Adrenal gland (tissue), 12 donors: ENCODE measurements around the gene FAM20A. TPM values are rescaled to one million over a fixed set of nuclear protein-coding genes. Genes with fewer than 3 reads are reported as not detected.

ENCODE experiments used
- DNase-seq, 7 donors: peaks; one replicate each; pipeline ENCODE4 v3.0.0-alpha.2; 2019 to 2020
- H3K27ac ChIP-seq, 5 donors: fragments of 200-600 bp; sonication (generic) in 4 of 5; 1 replicate in 3 of 5; 2 replicates in 2 of 5; pipeline versions ENCODE4 v1.5.1 to v1.8.0; 2016 to 2020; ENCODE audit warnings: mild to moderate bottlenecking in 1 of 5
- H3K27me3 ChIP-seq: fragments of 200-600 bp; 2 replicates; pipeline ENCODE4 v1.8.0; 2021
- H3K36me3 ChIP-seq, 2 donors: fragments of 200-600 bp; replicated peaks in 1 of 2; 1 replicate in 1 of 2; 2 replicates in 1 of 2; pipeline versions ENCODE4 v1.5.1 to v1.8.0; 2018 to 2022
- H3K4me1 ChIP-seq, 2 donors: fragments of 200-600 bp; replicated peaks in 1 of 2; 1 replicate in 1 of 2; 2 replicates in 1 of 2; pipeline versions ENCODE4 v1.5.1 to v1.8.0; 2018 to 2021
- H3K4me3 ChIP-seq, 4 donors: fragments of 200-600 bp; sonication (generic) in 3 of 4; one replicate each; pipeline ENCODE4 v1.5.1; 2016 to 2018
- H3K9me3 ChIP-seq, 3 donors: fragments of 200-600 bp; sonication (generic) in 1 of 3; replicated peaks in 1 of 3; 1 replicate in 2 of 3; 2 replicates in 1 of 3; pipeline versions ENCODE4 v1.5.1 to v1.8.0; 2016 to 2021
- POLR2A ChIP-seq, 2 donors: fragments of 450-650 bp; IDR thresholded peaks; one replicate each; pipeline ENCODE4 v1.6.1; 2017; ENCODE audit warnings: antibody characterized with exemption in 2 of 2, mild to moderate bottlenecking in 2 of 2, moderate library complexity in 1 of 2
- WGBS, 4 donors: extraction: QIAGEN DNeasy Blood & Tissue Kit in 2 of 4; methylation state at CpG; one replicate each; pipeline versions ENCODE4 v1.1.5 to v1.1.7; 2013 to 2017; 5-methylcytosine and 5-hydroxymethylcytosine counted together
- intact Hi-C, 2 donors: fragments of 100-400 bp; cut with DNase I; formaldehyde crosslinking; loops; one replicate each; pipeline versions ENCODE4 v1.14.1 to v1.15.0; 2022 to 2023
- polyA plus RNA-seq, 3 donors: library from polyadenylated mRNA; stranded (reverse); fragments of 200-250 nt in 2 of 3; fragments of 350-450 nt in 1 of 3; fragmentation: Illumina TruSeq in 1 of 3; extraction: RNeasy Lipid Tissue Mini Kit (QIAGEN cat#74804) in 1 of 3; gene quantifications; one replicate each; pipeline ENCODE4 v1.2.3, GENCODE V29; 2013 to 2014
- total RNA-seq, 9 donors: library from RNA; depleted of rRNA in 4 of 9; stranded (reverse); fragments of >200 nt in 4 of 9; fragments of 120-200 nt in 1 of 9; fragmentation: NEBNext Ultra II Directional in 1 of 9; extraction: Animal tissue kit (Norgen Biotek cat#: 25700) in 1 of 9; gene quantifications; one replicate each; pipeline versions ENCODE4 v1.1.0 to v1.2.4, GENCODE V29; 2013 to 2023
- TF ChIP-seq, protein P1 (sequence below), 6 experiments: fragments of 450-650 bp in 4 of 6; fragments of 200-600 bp in 2 of 6; sonication (generic) in 1 of 6; IDR thresholded peaks; 1 replicate in 5 of 6; 2 replicates in 1 of 6; pipeline versions ENCODE4 v1.5.1 to v1.8.0; 2016 to 2021; ENCODE audit warnings: antibody characterized with exemption in 6 of 6, mild to moderate bottlenecking in 2 of 6, moderate library complexity in 1 of 6
- donor health status: healthy with polysubstance abuse.
- donor health status: Bipolar disorder and iron deficiency.
- donor health status: DM: yes; HTN: yes; CAD: no.
- donor health status: DM: no; HTN: no; CAD: no.
- donor health status: DM: no; HTN: no; CAD: no.
- donor health status: DM: yes; HTN: yes; CAD: no.

Gene FAM20A
- total and polyA plus RNA-seq, 12 donors, result 0.67 to 25.9 (median 8.1) TPM

DNA sequence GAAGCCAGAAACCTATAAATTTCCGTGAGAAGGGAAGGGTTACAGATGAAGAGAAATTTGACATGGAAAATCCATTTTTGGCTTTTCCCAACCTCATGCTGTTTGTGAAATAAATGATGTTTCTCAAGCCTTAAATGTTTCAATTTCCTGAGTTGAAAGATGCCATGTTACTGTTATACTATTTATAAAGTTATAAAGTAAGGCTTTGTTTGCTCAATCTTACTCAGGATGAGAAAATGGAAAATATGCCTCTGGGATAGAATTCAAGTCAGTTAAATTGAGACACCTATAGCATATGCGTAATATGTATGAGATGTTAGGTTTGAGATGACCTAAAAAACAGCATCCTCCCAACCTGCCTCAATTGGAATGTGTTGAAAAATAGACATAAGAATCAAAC, 19.9 kb upstream of the FAM20A start:
- no peaks in the 10 kb centered on the region for H3K9me3 ChIP-seq
- no peaks in the 10 kb centered on the region for H3K36me3 ChIP-seq
- no peaks in the 10 kb centered on the region for H3K27me3 ChIP-seq
- intact Hi-C loops, result no loop called here
- no peak overlapping the region for H3K27ac ChIP-seq
- H3K4me1 ChIP-seq, result no peaks in the 10 kb centered on the region
- no peak for DNase-seq
- no peak overlapping the region for H3K4me3 ChIP-seq
- 77 to 82% (median 79%) methylated on average over 2 of the region's 2 CpGs for WGBS, 4 donors
- TF ChIP-seq, protein P1, sequence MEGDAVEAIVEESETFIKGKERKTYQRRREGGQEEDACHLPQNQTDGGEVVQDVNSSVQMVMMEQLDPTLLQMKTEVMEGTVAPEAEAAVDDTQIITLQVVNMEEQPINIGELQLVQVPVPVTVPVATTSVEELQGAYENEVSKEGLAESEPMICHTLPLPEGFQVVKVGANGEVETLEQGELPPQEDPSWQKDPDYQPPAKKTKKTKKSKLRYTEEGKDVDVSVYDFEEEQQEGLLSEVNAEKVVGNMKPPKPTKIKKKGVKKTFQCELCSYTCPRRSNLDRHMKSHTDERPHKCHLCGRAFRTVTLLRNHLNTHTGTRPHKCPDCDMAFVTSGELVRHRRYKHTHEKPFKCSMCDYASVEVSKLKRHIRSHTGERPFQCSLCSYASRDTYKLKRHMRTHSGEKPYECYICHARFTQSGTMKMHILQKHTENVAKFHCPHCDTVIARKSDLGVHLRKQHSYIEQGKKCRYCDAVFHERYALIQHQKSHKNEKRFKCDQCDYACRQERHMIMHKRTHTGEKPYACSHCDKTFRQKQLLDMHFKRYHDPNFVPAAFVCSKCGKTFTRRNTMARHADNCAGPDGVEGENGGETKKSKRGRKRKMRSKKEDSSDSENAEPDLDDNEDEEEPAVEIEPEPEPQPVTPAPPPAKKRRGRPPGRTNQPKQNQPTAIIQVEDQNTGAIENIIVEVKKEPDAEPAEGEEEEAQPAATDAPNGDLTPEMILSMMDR (IDR thresholded peaks at IDR 0.05), result no peak
- TF ChIP-seq POLR2A (IDR thresholded peaks at IDR 0.05), result no peak

DNA sequence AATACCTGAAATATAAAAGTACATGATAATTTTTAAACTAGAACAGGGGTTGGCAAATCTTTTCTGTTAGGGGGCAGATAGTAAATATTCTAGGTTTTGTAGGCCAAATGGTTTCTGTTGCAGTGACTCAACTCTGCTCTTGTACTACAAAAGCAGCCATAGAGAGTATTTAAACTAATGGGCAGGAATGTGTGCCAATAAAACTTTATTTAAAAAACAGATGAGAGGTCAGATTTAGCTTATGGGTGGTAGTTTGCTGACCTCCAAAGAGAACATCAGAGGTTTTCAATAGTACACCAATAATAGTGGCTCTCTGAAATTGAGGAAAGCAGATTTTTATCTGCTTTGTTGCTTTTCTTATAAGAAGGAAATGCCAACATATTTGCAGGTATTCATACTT, 15.2 kb upstream of the FAM20A start:
- DNase-seq, result no peak
- no peaks in the 10 kb centered on the region for H3K4me1 ChIP-seq
- TF ChIP-seq, protein P1 (IDR thresholded peaks at IDR 0.05), result no peak
- TF ChIP-seq POLR2A (IDR thresholded peaks at IDR 0.05), result no peak
- intact Hi-C loops, result no loop called here
- H3K4me3 ChIP-seq, result no peak overlapping the region
- H3K27ac ChIP-seq, result no peak overlapping the region
- H3K27me3 ChIP-seq, result no peaks in the 10 kb centered on the region
- H3K36me3 ChIP-seq, result no peaks in the 10 kb centered on the region
- H3K9me3 ChIP-seq, result no peaks in the 10 kb centered on the region

GRCh38 chr17:68614718-68615117, 13.6 kb upstream of the FAM20A start:
- TF ChIP-seq, protein P1 (IDR thresholded peaks at IDR 0.05), result no peak
- WGBS, 4 donors, result 80 to 88% (median 84%) methylated on average over 5 of the region's 5 CpGs
- Histone ChIP-seq H3K4me3 (no peak overlapping the region), H3K27me3 (no peaks in the 10 kb centered on the region), H3K4me1 (no peaks in the 10 kb centered on the region), H3K27ac (no peak overlapping the region), H3K36me3 (no peaks in the 10 kb centered on the region), H3K9me3 (no peaks in the 10 kb centered on the region)
- DNase-seq, result no peak
- intact Hi-C loops, result no loop called here

- H3K27me3 ChIP-seq, result no peaks in the 10 kb centered on the region
- intact Hi-C loops, result no loop called here
- H3K27ac ChIP-seq, result no peak overlapping the region
- no peak overlapping the region for H3K4me3 ChIP-seq
- 38 to 54% (median 50%) methylated on average over 5 of the region's 5 CpGs for whole genome bisulfite sequencing, 4 donors
- no peak for TF ChIP-seq POLR2A (IDR thresholded peaks at IDR 0.05)
- TF ChIP-seq, protein P1 (IDR thresholded peaks at IDR 0.05), result peak; percentile 24 to 64 (median 52)
- H3K4me1 ChIP-seq, result no peaks in the 10 kb centered on the region
- peak in 6 of 7 donors; percentile 18 to 63 (median 45) for DNase-seq
- H3K9me3 ChIP-seq, result peaks cover 0 to 6% (median 6%) of the 10 kb centered on the region in 3 donors
- no peaks in the 10 kb centered on the region for H3K36me3 ChIP-seq
These were observed 12.7 kb upstream of the FAM20A start for GRCh38 chr17:68613739-68614298.
